PC-9 (cell line): Measurements from ENCODE around the gene KCNAB2.

Experiments used
- EZH2 ChIP-seq: fragments of 200-600 bp; sonication (generic); IDR thresholded peaks from 2 replicates; pipeline ENCODE4 v1.8.0; 2017; ENCODE audit warnings: antibody characterized with exemption, low read depth
- TF ChIP-seq, protein P1 (sequence below): fragments of 200-600 bp; sonication (generic); conservative IDR thresholded peaks from 2 replicates; pipeline ENCODE4 v1.6.1; 2017; ENCODE audit warnings: mixed run types, antibody characterized with exemption, mild to moderate bottlenecking, moderate library complexity

DNA sequence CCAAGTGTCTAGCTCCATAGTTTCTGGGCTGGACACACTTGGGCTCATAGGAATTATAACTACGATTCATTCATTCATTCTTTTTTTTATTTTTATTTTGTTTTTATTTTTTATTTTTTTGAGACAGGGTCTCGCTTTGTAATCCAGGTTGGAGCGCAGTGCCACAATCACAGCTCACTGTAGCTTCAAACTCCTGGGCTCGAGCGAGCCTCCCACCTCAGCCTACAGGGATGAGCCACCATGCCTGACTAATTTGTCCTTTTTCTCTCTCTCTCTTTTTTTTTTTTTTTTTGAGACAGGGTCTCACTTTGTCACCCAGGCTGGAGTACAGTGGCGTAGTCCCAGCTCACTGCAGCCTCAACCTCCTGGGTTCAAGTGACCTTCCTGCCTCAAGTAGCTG lies 42.3 kb downstream of the KCNAB2 start:
- TF ChIP-seq, protein P1, sequence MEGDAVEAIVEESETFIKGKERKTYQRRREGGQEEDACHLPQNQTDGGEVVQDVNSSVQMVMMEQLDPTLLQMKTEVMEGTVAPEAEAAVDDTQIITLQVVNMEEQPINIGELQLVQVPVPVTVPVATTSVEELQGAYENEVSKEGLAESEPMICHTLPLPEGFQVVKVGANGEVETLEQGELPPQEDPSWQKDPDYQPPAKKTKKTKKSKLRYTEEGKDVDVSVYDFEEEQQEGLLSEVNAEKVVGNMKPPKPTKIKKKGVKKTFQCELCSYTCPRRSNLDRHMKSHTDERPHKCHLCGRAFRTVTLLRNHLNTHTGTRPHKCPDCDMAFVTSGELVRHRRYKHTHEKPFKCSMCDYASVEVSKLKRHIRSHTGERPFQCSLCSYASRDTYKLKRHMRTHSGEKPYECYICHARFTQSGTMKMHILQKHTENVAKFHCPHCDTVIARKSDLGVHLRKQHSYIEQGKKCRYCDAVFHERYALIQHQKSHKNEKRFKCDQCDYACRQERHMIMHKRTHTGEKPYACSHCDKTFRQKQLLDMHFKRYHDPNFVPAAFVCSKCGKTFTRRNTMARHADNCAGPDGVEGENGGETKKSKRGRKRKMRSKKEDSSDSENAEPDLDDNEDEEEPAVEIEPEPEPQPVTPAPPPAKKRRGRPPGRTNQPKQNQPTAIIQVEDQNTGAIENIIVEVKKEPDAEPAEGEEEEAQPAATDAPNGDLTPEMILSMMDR: no peak
- no peak for TF ChIP-seq EZH2
